ENCODE measurements around the gene IFNA5. TPM values are rescaled to one million over a fixed set of nuclear protein-coding genes. Genes with fewer than 3 reads are reported as not detected.

IFNA5 gene
- not detected for polyA plus RNA-seq (ENCODE audit: insufficient read length in 3 of 3)

- no peak for DNase-seq (ENCODE audit: low read depth in 3 of 3, low spot score in 2 of 3)
These were observed at the start of gene IFNA5 for GRCh38 chr9:21305213-21305612. TSS of gene IFNA5 (minus strand) at chr9:21305313. CDS start at chr9:21305256, 57 bp downstream.

DNA sequence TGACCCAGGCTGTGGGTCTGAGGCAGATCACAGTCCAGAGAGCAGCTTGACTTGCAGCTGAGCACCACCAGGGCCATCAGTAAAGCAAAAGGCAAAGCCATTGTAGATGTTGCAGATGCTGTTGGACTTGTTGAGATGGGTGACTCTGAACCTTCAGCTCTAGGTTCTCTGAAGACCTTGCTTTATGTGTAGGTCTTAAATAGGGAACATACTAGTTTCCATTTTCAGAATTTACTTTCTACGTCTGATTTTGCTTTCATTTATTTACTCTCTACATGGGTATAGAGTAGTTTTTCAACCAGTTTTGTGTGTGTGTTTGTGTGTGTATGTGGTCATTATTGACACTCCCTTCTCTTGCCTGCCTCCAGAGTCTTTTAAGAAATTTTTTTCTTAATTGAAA, 45.7 kb upstream of the IFNA5 start, which contains the start of gene IFNA6:
TSS of gene IFNA6 (minus strand) at position 101 of the 400 bp plus-strand sequence. CDS start at position 101, 0 bp downstream.
- no peak for DNase-seq (ENCODE audit: low read depth in 3 of 3, low spot score in 2 of 3)

- DNase-seq (ENCODE audit: low read depth in 3 of 3, low spot score in 2 of 3) = no peak
These were observed 43.4 kb upstream of the IFNA5 start for GRCh38 chr9:21348430-21348970.

GRCh38 chr9:21340735-21341134, 35.6 kb upstream of the IFNA5 start:
- DNase-seq (ENCODE audit: low read depth in 3 of 3, low spot score in 2 of 3) = no peak

GRCh38 chr9:21336457-21336856, 31.3 kb upstream of the IFNA5 start:
- no peak for DNase-seq (ENCODE audit: low read depth in 3 of 3, low spot score in 2 of 3)

DNA sequence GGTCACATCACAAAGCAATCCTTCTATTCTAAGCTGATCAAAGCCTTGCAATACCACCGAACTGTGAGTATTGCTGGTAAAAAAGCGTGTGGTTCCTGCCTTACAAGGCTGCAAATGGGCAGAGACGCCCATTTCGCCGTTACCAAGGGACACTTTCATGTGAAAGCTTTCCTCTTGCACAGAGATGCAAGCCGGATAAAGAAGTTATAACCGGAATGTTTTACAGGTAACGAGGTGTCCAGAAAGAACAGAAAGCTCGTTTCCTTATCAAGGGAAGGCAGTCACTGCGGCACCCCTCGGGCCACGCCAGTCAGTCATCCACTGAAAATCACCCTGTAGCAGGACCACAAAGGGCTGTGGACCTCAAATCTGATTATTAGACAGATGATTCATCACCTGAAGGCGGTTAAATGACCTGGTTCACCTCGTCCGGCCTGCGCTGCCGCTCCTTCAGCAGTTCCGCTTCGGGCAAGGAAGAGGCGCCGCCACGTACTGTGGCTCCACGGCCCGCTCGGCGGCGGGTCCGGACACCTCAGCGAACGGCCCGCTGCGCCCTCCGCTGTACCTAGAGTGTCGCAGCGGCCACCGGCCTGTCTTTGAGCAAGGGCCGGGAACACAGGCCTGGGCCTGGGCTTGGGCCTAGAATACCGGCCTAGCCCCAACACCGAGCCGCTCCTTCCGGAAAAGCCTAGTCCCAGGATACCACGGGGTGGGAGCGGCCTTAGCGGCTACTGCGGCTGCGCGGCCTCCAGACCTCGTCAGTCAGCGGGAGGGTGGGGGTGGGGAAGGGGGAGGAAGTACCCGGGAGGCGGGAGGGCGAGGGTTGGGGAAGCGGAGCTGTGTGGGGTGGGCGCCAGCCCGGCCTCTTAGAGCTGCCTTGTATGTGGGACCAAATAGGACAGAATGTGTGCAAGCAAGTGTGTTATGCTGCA, 29.9 kb upstream of the IFNA5 start, which contains the start of gene KLHL9:
TSS of gene KLHL9 (minus strand) at position 704 of the 932 bp plus-strand sequence. CDS start at position 159, 545 bp downstream.
- peak; percentile 81 to 86 (median 83) for DNase-seq (ENCODE audit: low read depth in 3 of 3, low spot score in 2 of 3)

DNA sequence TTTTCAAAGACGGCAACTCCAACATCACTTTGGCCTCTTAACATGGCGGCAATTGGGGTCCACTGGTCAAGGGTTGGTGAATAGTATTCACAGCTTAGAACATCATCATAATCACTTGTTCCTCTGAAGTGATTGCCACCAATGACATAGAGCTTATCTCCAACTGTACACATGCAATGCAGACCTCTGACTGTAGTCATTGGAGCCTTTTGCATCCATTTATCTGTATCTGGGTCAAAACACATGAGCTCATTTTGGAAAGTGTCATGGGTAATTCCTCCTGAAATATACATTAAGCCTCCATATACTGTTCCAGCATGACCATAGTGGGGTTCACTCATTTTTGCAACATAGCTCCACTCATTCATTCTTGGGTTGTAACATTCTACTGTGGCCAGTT, 28.1 kb upstream of the IFNA5 start:
- DNase-seq (ENCODE audit: low read depth in 3 of 3, low spot score in 2 of 3) = no peak

DNA sequence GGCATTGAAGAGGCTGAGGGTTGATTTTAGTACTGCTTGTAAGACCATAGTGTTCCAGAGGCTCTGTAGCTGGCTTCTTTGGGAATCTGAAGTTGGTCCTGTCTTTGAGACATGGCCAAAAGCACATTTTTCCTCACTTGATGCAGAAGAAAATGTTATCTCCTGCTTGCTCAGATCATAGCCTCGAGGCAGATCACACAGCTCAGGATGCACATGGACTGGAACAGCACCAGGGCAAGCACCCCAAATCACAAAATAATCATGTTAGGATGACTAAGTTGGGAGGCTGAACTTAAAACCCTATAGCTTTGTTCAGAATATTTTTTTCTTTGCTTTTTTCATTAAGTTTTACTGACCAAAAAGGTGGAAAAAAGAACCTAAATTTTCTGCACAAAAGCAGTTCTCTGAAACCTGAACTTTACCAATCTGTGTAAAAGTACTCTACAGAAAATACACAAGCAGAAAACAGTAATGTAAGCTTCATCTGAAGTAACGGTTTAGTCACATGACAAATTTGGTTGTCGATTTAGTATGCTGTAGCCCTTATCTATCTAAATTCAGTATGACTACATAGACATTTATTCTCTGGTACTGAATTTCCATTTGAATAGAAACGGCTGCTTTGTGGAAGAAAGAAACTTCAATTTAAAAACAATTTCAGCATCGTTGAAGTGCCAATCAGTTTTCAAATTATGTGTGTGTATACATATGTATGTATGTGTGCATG, 26.7 kb upstream of the IFNA5 start:
- no peak for DNase-seq (ENCODE audit: low read depth in 3 of 3, low spot score in 2 of 3)

DNA sequence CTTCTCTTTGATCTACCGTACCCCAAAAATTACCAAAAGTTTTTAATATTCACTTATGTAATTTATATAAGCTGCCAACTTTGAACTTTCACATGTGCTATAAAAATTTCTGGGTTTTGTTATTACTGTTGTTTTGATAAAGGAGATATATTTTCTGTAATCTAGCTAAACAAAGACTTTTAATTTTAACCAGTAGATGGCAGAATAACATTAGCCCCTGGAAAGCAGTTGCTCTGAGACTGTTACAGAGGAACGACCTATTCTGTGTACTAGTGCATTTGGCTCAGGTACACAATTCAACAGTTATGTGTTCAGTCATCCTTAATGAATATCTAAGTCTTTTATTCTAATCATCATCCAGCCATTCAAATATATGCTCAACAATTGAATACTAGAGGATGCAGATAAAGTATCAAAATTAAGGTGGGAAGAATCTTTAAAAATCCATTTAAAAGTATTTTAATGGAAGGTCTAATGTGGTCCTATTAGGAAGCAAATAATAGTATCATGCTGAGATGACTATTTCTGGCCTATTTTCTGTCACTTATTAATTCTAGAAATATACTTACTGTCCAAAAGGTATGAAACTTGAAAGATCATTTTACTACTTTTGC, 21.5 kb upstream of the IFNA5 start:
- DNase-seq (ENCODE audit: low read depth in 3 of 3, low spot score in 2 of 3) = no peak

- no peak for DNase-seq (ENCODE audit: low read depth in 3 of 3, low spot score in 2 of 3)
These were observed 18.9 kb upstream of the IFNA5 start for GRCh38 chr9:21324047-21324446.

- DNase-seq (ENCODE audit: low read depth in 3 of 3, low spot score in 2 of 3) = no peak
These were observed 17.9 kb upstream of the IFNA5 start for GRCh38 chr9:21322911-21323461.

- DNase-seq (ENCODE audit: low read depth in 3 of 3, low spot score in 2 of 3) = no peak
These were observed 15.4 kb upstream of the IFNA5 start for GRCh38 chr9:21320465-21320864.

- DNase-seq (ENCODE audit: low read depth in 3 of 3, low spot score in 2 of 3) = no peak
These were observed 13.1 kb upstream of the IFNA5 start for GRCh38 chr9:21317956-21318923.

DNA sequence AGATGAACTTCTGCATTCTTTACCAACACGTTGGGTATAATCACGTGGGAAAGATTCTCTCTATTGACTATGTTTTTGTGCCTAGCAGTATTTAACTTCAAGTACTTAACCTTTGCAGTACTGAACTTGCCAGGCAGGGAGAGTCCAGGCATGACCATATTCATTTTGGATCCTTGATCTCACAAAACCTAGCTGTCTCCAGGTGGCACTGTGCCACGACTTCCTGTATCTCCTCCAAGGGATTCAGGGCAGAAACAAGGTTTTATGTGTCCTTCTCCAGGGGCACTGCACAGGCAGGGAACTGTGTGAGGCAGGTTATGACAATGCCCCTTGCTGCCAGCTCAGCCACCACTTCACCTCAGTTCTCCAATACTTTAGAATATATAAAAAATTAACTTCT, 11.7 kb upstream of the IFNA5 start:
- DNase-seq (ENCODE audit: low read depth in 3 of 3, low spot score in 2 of 3) = no peak

DNA sequence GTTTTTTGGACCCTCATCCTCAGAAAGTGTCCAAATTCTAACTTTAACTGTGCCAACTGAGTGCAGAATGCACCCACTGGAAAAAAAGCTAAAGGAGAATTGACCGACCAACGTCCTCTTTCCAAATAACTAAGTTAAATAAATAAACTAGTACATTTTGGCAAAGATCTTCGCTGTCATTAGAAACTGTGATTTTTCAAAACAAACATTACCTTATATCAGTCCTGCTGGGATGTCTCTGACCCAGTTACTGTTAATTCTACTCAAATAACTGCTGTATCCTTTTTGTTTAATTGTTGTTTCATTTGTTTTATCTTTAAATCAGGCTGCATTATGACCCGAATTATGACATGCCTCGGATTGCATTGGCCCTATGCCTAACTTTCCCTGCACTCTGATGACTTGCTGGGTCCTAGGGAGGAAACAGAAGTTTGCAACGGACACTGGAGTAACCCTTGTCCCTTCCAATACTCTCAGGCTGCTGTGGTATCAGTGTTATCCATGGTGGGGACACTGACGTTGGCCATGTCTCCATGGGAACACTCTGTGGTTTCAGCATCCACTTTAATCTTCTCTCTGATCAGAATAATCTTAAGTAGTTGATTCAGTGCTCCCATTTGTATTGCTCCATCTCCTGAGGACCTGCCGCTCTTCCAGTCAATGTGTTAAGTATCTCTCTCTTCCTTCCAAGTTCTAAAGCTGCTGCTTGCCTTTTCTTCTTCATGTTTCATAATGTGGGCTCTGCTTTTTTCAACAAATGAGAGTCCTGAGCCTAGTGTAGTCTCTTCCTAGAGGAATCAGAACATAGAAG, 11.1 kb upstream of the IFNA5 start:
- no peak for DNase-seq (ENCODE audit: low read depth in 3 of 3, low spot score in 2 of 3)

GRCh38 chr9:21314152-21314551, 9.0 kb upstream of the IFNA5 start:
- DNase-seq (ENCODE audit: low read depth in 3 of 3, low spot score in 2 of 3) = no peak

GRCh38 chr9:21311889-21312288, 6.8 kb upstream of the IFNA5 start:
- no peak for DNase-seq (ENCODE audit: low read depth in 3 of 3, low spot score in 2 of 3)

DNA sequence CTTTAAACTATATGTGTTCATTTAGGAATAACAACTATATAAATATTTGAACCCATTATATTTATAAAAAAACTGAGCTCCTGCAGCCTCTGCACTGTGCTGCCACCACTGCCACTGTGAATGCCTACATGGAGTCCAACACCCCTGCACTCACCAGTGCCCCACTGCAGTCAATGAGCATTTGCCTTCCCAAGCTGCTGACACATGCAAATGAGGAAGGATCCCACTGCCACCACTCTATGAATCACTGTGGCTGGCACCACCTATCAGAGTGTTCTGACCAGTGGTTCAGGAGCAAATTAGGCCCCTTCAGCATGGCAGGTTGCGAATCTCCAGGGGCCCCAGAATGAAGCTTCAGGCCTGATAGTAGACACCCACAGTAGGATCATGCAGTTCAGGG, 9.1 kb downstream of the IFNA5 start:
- DNase-seq (ENCODE audit: low read depth in 3 of 3, low spot score in 2 of 3) = no peak
